Left renal pelvis (tissue), 4 donors: ENCODE measurements around the gene TRAPPC5. TPM values are rescaled to one million over a fixed set of nuclear protein-coding genes. Genes with fewer than 3 reads are reported as not detected.

Source experiments
- DNase-seq, 4 donors: peaks; one replicate each; pipeline ENCODE4 v3.0.0-alpha.2; 2013; ENCODE audit warnings: low read depth in 4 of 4, low spot score in 3 of 4
- polyA plus RNA-seq, 4 donors: library from polyadenylated mRNA; unstranded; fragments of 120-200 nt; gene quantifications; one replicate each; pipeline ENCODE4 v1.2.1, GENCODE V29; 2013; ENCODE audit not compliant: insufficient read length in 4 of 4

Gene TRAPPC5
- polyA plus RNA-seq, 4 donors = 34.1 to 65.4 (median 41.0) TPM

GRCh38 chr19:7699003-7699402 is 18.4 kb downstream of the TRAPPC5 start:
- DNase-seq = no peak

GRCh38 chr19:7699417-7700401 is 19.1 kb downstream of the TRAPPC5 start:
- no peak for DNase-seq

GRCh38 chr19:7701049-7701653 is 20.5 kb downstream of the TRAPPC5 start:
- DNase-seq = no peak

- DNase-seq = no peak
These were observed 21.2 kb downstream of the TRAPPC5 start, which contains the start of gene FCER2 for GRCh38 chr19:7701654-7702457. Gene FCER2, minus strand, starts transcription at chr19:7702131. Its CDS starts 2,371 bp downstream, at chr19:7699760.

- DNase-seq = no peak
These were observed 22.7 kb downstream of the TRAPPC5 start for GRCh38 chr19:7703332-7703731.

GRCh38 chr19:7704280-7705060 is 23.8 kb downstream of the TRAPPC5 start:
- no peak for DNase-seq

GRCh38 chr19:7705387-7706187 is 25.0 kb downstream of the TRAPPC5 start:
- DNase-seq = no peak

- DNase-seq = no peak
These were observed 25.7 kb downstream of the TRAPPC5 start for GRCh38 chr19:7706188-7706954.

- no peak for DNase-seq
These were observed 26.4 kb downstream of the TRAPPC5 start for GRCh38 chr19:7706955-7707456.

GRCh38 chr19:7709932-7710460 is 29.4 kb downstream of the TRAPPC5 start:
- no peak for DNase-seq

GRCh38 chr19:7710616-7711015 is 30.0 kb downstream of the TRAPPC5 start:
- no peak for DNase-seq

- DNase-seq = no peak
These were observed 35.0 kb downstream of the TRAPPC5 start for GRCh38 chr19:7715671-7716070.

GRCh38 chr19:7716762-7717161 is 36.1 kb downstream of the TRAPPC5 start:
- no peak for DNase-seq

- DNase-seq = no peak
These were observed 38.0 kb downstream of the TRAPPC5 start for GRCh38 chr19:7718668-7719067.

- DNase-seq = no peak
These were observed 39.7 kb downstream of the TRAPPC5 start for GRCh38 chr19:7720351-7720750.

GRCh38 chr19:7722231-7722651 is 41.6 kb downstream of the TRAPPC5 start:
- no peak for DNase-seq

- DNase-seq = no peak
These were observed 45.2 kb downstream of the TRAPPC5 start for GRCh38 chr19:7725791-7726190.

GRCh38 chr19:7729211-7729610 is 48.6 kb downstream of the TRAPPC5 start:
- DNase-seq = no peak
